GM19468 (cell line): ENCODE results near the gene INPP5D.
A peak's percentile ranks its signal among the peaks of the same experiment; 100 is the strongest.

Experiments
- ATAC-seq: cut with Tn5 transposase; IDR thresholded peaks from one replicate; pipeline ENCODE4 v1.9.1; 2021; ENCODE audit warnings: mild to moderate bottlenecking, moderate library complexity, moderate number of reproducible peaks; ENCODE audit not compliant: unreplicated experiment; ENCODE audit errors: extremely low read depth

INPP5D gene

GRCh38 chr2:233065954-233066470 lies 5.9 kb downstream of the INPP5D start:
- ATAC-seq = no peak

GRCh38 chr2:233068762-233069418 lies 8.7 kb downstream of the INPP5D start:
- no peak for ATAC-seq

- ATAC-seq = no peak
Measured at GRCh38 chr2:233072838-233073237, 12.7 kb downstream of the INPP5D start.

- ATAC-seq = no peak
Measured at GRCh38 chr2:233074106-233074505, 14.0 kb downstream of the INPP5D start.

GRCh38 chr2:233075141-233075965 lies 15.2 kb downstream of the INPP5D start:
- ATAC-seq = peak; percentile 11

GRCh38 chr2:233075966-233076339 lies 15.8 kb downstream of the INPP5D start:
- peak; percentile 38 for ATAC-seq

GRCh38 chr2:233076749-233077148 lies 16.6 kb downstream of the INPP5D start:
- no peak for ATAC-seq

- ATAC-seq = peak; percentile 21
Measured at GRCh38 chr2:233079473-233079877, 19.3 kb downstream of the INPP5D start.

- ATAC-seq = no peak
Measured at GRCh38 chr2:233079953-233080835, 20.1 kb downstream of the INPP5D start.

GRCh38 chr2:233080836-233081229 lies 20.7 kb downstream of the INPP5D start:
- ATAC-seq = no peak

- ATAC-seq = no peak
Measured at GRCh38 chr2:233081232-233081730, 21.1 kb downstream of the INPP5D start.

- no peak for ATAC-seq
Measured at GRCh38 chr2:233081731-233082221, 21.6 kb downstream of the INPP5D start.

- ATAC-seq = peak; percentile 3
Measured at GRCh38 chr2:233082222-233082930, 22.2 kb downstream of the INPP5D start.

GRCh38 chr2:233082931-233083755 lies 23.0 kb downstream of the INPP5D start:
- ATAC-seq = no peak

GRCh38 chr2:233083782-233084181 lies 23.6 kb downstream of the INPP5D start:
- no peak for ATAC-seq

GRCh38 chr2:233084488-233084887 lies 24.3 kb downstream of the INPP5D start:
- ATAC-seq = no peak

- ATAC-seq = no peak
Measured at GRCh38 chr2:233085037-233085838, 25.1 kb downstream of the INPP5D start.

- no peak for ATAC-seq
Measured at GRCh38 chr2:233085839-233086150, 25.7 kb downstream of the INPP5D start.
